Amniotic stem cell (primary cell): ENCODE data around the gene SNX21.
"Not testable (repeated sequence)": the region's sequence is repeated elsewhere in the genome, so short reads cannot be mapped to it uniquely, and the experiment has no call there.

ENCODE experiments used
- DNase-seq: peaks from one replicate; lab custom pipeline; 2025; lab: John Stamatoyannopoulos, UW

The SNX21 gene

DNA sequence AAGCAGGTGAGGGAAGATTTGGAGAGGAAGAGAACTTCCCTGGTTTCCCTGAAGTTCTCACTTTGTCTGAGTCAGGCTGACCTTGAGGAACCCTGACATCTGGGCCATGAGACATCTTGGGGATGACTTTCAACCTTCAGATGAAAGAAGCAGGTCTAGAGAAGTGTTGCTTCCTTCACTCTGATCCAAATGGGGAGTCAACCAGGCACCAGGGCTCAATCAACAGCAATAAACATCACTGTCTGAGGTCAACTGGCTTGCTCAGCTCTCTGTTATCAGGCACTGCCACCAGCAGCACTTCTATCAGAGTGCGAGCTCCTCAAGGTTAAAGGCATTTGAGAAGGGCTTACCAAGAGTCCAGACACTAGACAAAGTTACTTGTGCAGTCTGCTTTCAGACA lies 17.3 kb downstream of the SNX21 start:
- DNase-seq = no peak

- DNase-seq = no peak
These were observed 17.9 kb downstream of the SNX21 start for GRCh38 chr20:45851501-45851900.

DNA sequence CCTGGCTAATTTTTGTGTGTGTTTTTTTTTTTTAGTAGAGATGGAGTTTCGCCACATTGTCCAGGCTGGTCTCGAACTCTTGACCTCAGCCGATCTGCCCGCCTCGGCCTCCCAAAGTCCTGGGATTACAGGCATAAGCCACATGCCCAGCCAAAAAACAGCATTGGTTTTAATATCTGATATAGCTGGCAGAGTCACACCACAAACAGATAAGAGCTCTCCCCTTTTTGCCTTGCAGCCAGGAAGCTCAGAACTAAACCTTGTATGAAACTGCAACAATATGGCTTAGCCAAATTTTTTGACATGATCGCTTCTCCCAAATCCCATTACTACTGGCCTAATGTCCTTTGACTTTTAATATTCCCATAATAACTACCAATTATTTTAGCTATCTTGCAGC lies 18.7 kb downstream of the SNX21 start:
- no peak for DNase-seq

DNA sequence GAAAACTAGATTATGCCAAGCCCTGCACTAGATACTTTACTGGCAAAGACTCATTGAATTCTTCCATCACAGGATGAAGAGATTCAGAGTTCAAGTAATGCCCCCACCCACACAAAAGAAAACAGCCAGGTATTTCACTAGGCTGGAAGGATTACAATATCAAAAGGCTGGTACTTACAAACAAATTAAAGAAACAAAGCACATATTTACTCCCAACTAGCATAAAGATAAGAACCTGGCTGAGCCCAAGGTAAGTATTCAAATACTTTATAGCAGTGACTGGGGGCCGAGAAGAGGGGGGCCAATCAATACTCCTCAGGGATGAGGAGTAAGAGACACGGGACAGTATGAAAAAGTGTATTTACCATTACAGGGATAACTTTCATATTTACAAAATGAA lies 19.9 kb downstream of the SNX21 start:
- no peak for DNase-seq

GRCh38 chr20:45857114-45857881 lies 23.7 kb downstream of the SNX21 start, which contains the start of the genes ACOT8 and ZSWIM3:
TSS of gene ACOT8 (minus strand) at chr20:45857392. CDS start at chr20:45857315, 77 bp downstream.
TSS of gene ZSWIM3 (plus strand) at chr20:45857614. CDS start at chr20:45857826, 212 bp downstream.
- peak; percentile 99 for DNase-seq

DNA sequence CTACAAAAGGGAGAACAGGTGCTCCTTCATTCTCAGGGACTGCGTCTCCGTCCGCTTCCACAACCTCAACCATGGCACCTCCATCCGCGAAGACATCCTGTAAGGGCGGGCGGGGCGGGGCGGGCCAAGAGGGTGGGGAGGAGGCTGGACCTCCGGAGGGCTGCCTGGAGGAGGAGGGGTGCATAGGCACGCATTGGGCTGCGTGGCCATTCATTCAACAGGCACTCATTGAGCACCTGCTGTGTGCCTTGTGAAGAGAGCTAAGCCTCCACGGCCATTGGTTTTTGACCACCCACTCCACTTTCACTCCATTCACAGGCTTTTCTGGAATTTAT lies 24.2 kb downstream of the SNX21 start:
- DNase-seq = no peak

- DNase-seq = no peak
These were observed 26.3 kb downstream of the SNX21 start for GRCh38 chr20:45859916-45860315.

GRCh38 chr20:45860560-45861220 lies 27.1 kb downstream of the SNX21 start:
- DNase-seq = no peak

DNA sequence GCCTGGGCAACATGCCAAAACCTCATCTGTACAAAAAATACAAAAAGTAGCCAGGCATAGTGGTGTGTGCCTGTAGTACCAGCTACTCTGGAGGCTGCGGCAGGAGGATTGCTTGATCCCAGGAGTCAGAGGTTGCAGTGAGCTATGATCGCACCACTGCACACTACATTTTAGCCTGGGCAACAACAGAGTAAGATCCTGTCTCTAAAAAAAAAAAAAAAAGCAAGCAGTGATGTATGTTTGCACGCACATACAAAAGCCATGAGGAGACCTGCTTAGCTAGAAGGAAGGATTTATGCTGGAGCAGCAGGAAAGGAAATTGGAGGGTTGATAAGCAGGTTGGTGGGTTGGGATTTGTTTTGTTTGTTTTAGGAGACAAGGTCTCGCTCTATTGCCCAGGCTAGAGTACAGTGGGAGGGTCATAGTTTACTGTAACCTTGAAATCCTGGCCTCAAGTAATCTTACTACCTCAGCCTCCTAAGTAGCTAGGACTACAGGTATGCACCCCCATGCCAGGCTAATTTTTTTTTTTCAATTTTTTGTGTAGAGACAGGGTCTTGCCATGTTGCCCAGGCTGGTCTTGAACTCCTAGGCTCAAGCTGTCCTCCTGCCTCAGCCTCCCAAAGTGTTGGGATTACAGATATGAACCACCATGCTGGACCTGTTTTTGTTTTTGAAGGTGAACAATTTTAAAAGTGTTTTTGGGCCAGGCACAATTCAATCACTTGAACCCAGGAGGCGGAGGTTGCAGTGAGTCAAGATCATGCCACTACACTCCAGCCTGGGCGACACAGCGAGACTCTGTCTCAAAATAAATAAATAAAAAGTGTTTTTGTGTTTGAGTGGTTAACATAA lies 27.8 kb downstream of the SNX21 start:
- DNase-seq = no peak

GRCh38 chr20:45863543-45864470 lies 30.2 kb downstream of the SNX21 start:
- no peak for DNase-seq

- DNase-seq = no peak
These were observed 32.9 kb downstream of the SNX21 start for GRCh38 chr20:45866454-45866853.

GRCh38 chr20:45867136-45867818 lies 33.7 kb downstream of the SNX21 start:
- no peak for DNase-seq

DNA sequence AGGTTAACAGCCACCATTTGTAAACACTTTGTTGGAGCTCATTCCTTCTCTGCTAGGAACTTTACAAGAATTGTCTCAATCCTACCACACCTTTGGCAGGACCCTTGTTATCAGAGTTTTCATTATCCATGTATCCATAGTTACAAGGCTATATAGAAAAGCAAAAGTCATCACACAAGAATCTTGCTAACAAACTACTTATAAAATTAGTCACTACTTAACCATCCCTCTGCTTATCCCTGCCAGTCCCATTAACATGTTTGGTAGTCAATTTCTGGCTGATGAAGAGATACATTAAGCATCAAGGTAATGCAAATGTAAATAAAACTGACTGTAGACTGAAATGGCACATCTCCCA lies 34.2 kb downstream of the SNX21 start:
- DNase-seq = peak; percentile 10

- DNase-seq = no peak
These were observed 39.0 kb downstream of the SNX21 start for GRCh38 chr20:45872626-45873025.

DNA sequence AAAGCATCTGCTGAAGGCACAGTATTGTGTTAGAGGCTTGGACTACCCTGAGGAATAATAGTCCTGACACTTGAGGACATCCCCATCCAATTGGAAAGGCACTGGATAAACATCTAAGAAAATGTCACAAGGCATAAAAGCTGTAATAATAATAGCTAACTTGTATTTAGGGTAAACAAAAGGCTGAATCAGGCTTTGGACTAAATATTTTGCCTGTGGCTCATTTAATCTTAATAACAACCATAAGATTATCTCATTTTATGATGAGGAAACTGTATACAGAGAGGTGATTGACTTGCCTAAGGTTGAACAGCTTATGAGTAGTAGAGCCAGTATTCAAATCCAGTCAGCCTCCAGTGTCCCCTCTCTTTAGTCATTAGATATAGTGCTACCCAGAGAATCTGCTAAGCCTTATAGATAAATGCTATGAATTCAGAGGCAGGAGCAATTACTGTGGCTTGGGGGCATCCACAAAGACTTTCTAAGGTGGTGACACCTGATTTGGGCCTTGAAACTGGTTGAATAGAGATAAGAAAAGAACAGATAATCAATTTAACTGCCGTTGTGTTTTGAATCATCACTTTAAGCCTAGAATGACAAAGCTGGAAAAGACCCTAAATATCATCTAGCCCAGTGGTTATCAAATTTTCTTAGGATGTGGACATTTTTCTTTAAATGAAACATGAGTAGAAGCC lies 40.0 kb downstream of the SNX21 start:
- DNase-seq = no peak

DNA sequence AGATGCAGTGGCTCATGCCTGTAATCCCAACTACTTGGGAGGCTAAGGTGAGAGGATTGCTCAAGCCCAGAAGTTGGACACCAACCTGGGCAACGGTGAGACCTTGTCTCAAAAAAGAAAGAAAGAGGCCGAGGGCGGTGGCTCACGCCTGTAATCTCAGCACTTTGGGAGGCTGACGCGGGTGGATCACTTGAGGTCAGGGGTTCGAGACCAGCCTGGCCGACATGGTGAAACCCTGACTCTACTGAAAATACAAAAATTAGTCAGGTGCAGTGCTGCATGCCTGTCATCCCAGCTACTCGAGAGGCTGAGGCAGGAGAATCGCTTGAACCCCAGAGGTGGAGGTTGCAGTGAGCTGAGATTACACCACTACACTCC lies 40.5 kb downstream of the SNX21 start:
- DNase-seq = not testable (repeated sequence)

DNA sequence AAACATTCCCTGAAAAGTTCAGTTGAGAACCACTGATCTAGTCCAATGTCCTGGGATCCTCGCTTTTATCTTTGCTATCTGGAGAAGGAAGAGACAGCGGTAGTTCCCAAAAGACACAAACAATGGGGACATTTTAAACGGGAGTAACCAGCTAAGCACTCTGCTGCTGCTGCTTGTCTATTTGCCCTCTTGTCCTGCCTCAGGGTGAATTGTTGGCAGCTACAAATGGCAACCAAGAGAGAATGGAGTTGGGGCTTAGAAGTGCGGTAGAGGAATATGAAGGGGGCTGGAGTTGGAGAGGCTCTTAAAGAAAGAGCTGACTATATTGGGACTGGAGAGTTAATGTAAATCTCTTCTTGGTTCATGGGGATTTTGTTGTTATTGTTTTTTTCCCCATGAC lies 41.0 kb downstream of the SNX21 start:
- no peak for DNase-seq

DNA sequence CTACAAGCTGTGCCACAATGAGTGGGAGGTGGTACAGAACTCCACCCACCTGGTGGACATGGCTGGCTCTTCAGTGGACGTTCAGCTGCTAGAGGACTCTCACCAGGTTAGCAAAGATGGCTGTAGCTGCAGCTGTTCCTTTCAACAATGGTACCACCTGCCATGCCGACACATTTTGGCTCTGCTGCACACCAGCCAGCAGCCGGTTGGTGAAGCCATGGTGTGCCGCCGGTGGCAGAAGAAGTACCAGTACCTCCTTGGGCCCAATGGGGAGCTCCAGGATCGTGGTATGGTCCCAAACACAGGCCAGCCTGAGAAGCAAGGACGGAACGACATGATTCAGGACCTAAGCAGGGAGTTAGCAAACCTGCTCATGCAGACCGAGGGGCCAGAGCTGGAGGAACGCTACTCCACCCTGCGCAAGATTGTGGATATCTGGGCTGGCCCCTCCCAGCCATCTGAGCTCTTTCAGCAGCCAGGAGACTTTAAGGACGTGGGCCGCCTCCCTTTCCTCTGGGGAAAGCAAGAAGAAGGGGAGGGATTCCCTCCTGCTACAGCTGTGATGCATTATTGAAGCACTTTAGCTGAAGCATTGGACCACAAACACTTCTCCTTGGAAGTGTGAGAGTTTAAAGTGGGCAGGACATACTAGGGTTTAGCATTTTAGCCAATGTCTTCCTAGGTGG lies 44.6 kb downstream of the SNX21 start:
- DNase-seq = no peak

- DNase-seq = peak; percentile 97
These were observed 47.6 kb downstream of the SNX21 start, which contains the start of gene ZSWIM1 for GRCh38 chr20:45880988-45881788. TSS of gene ZSWIM1 (plus strand) at chr20:45881227. CDS start at chr20:45882593, 1,366 bp downstream.
